ENCODE data around the gene CREB3. TPM values are rescaled to one million over a fixed set of nuclear protein-coding genes. Genes with fewer than 3 reads are reported as not detected.

CREB3 gene
- total and polyA plus RNA-seq, 12 donors, result 47.0 to 142 (median 59.0) TPM

GRCh38 chr9:35738186-35738585 lies 5.7 kb downstream of the CREB3 start:
- WGBS, 4 donors, result 70 to 81% (median 78%) methylated on average over 4 of the region's 4 CpGs
- H3K4me3 ChIP-seq, result no peak overlapping the region
- TF ChIP-seq CTCF (IDR thresholded peaks at IDR 0.05) (no peak), POLR2A (IDR thresholded peaks at IDR 0.05) (no peak)
- H3K27ac ChIP-seq, result no peak overlapping the region
- peaks cover 4 to 16% of the 10 kb centered on the region in 2 donors for H3K4me1 ChIP-seq (replicated peaks in 1 of 2)
- DNase-seq, result no peak
- no peaks in the 10 kb centered on the region for H3K9me3 ChIP-seq (replicated peaks in 1 of 3)
- H3K27me3 ChIP-seq, result no peaks in the 10 kb centered on the region
- intact Hi-C loops (cut with DNase I), result no loop called here
- H3K36me3 ChIP-seq (replicated peaks in 1 of 2), result peaks cover 0 to 88% of the 10 kb centered on the region in 2 donors

GRCh38 chr9:35738924-35739323 lies 6.5 kb downstream of the CREB3 start:
- WGBS, 4 donors, result 81 to 85% (median 83%) methylated on average over 7 of the region's 7 CpGs
- intact Hi-C loops (cut with DNase I), result no loop called here
- TF ChIP-seq POLR2A (IDR thresholded peaks at IDR 0.05), result no peak
- no peak for TF ChIP-seq CTCF (IDR thresholded peaks at IDR 0.05)
- DNase-seq, result no peak
- Histone ChIP-seq H3K4me1 (replicated peaks in 1 of 2) (peaks cover 0 to 8% of the 10 kb centered on the region in 2 donors), H3K9me3 (replicated peaks in 1 of 3) (no peaks in the 10 kb centered on the region), H3K4me3 (no peak overlapping the region), H3K27me3 (no peaks in the 10 kb centered on the region), H3K36me3 (replicated peaks in 1 of 2) (peaks cover 0 to 96% of the 10 kb centered on the region in 2 donors), H3K27ac (no peak overlapping the region)

- whole genome bisulfite sequencing, 4 donors, result 79 to 94% (median 87%) methylated on average over 4 to 6 of the region's 6 CpGs
- H3K27me3 ChIP-seq, result no peaks in the 10 kb centered on the region
- no peak overlapping the region for H3K4me3 ChIP-seq
- peaks cover 0 to 10% of the 10 kb centered on the region in 2 donors for H3K4me1 ChIP-seq (replicated peaks in 1 of 2)
- TF ChIP-seq CTCF (IDR thresholded peaks at IDR 0.05) (no peak), POLR2A (IDR thresholded peaks at IDR 0.05) (no peak)
- H3K27ac ChIP-seq, result no peak overlapping the region
- DNase-seq, result no peak
- H3K36me3 ChIP-seq (replicated peaks in 1 of 2), result peaks cover 0 to 92% of the 10 kb centered on the region in 2 donors
- no peaks in the 10 kb centered on the region for H3K9me3 ChIP-seq (replicated peaks in 1 of 3)
- intact Hi-C loops (cut with DNase I), result no loop called here
These were observed 7.8 kb downstream of the CREB3 start for GRCh38 chr9:35740243-35740642.

- H3K27ac ChIP-seq, result no peak overlapping the region
These were observed 9.3 kb downstream of the CREB3 start for GRCh38 chr9:35741740-35742139.

More at GRCh38 chr9:35741740-35742139, 9.3 kb downstream of the CREB3 start:
- Histone ChIP-seq H3K4me1 (replicated peaks in 1 of 2) (peaks cover 13 to 24% of the 10 kb centered on the region in 2 donors), H3K4me3 (no peak overlapping the region), H3K36me3 (replicated peaks in 1 of 2) (peaks cover 0 to 77% of the 10 kb centered on the region in 2 donors), H3K9me3 (replicated peaks in 1 of 3) (no peaks in the 10 kb centered on the region), H3K27me3 (no peaks in the 10 kb centered on the region)
- WGBS, 4 donors, result 75 to 89% (median 85%) methylated on average over 7 of the region's 7 CpGs
- intact Hi-C loops (cut with DNase I), result no loop called here
- peak in 1 of 7 donors; percentile 4 for DNase-seq
- no peak for TF ChIP-seq CTCF (IDR thresholded peaks at IDR 0.05)
- no peak for TF ChIP-seq POLR2A (IDR thresholded peaks at IDR 0.05)

Measured in adrenal gland (tissue), 12 donors.